HG03045 (cell line): ENCODE measurements around the gene NTM.
"Not testable (repeated sequence)": the region's sequence is repeated elsewhere in the genome, so short reads cannot be mapped to it uniquely, and the experiment has no call there.

Source experiments
- ATAC-seq: cut with Tn5 transposase; IDR thresholded peaks from one replicate; pipeline ENCODE4 v1.9.1; 2021; ENCODE audit warnings: mild to moderate bottlenecking, moderate library complexity; ENCODE audit not compliant: unreplicated experiment

Gene NTM

GRCh38 chr11:132349811-132350733 lies 979.7 kb downstream of the NTM start:
- no peak for ATAC-seq

- no peak for ATAC-seq
Measured at GRCh38 chr11:132351050-132351449, 980.6 kb downstream of the NTM start.

- no peak for ATAC-seq
Measured at GRCh38 chr11:132352497-132352896, 982.1 kb downstream of the NTM start.

- no peak for ATAC-seq
Measured at GRCh38 chr11:132353255-132353654, 982.8 kb downstream of the NTM start.

DNA sequence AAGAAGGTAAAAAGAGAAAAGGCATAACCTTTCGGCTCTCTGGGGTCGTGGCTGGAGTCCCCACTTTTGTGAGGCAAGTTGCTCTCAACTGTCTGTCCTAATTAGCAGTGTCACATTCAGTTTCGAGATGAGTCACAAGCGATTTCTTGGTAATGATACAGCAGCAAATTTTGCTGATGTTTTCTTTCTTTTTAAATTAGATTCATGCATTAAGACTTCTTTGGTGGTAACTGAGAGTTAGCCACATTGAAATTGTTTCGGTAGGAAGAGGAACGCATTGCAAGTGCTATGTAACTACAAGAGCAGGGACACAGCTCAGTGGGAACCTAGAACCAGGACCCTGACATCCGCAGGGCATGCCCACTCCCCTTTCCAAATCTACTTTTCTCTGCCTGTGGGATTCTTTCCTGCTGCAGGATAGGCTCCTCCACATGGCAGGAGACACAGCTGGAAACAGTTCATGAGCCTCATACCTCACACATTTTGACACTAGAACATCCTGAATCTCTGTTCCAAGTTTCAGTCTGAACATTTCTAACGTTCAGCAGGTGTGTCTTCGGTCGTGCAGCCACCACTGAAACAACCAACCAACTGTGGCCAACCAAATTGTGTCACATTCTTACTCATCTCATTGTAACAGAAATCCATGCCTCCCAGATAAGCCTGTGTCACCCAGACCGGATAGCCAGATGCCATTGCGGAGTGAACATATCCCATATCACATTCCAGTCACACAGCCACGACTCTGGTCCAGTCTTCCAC lies 987.6 kb downstream of the NTM start:
- peak; percentile 74 for ATAC-seq

GRCh38 chr11:132358573-132358953 lies 988.1 kb downstream of the NTM start:
- peak; percentile 37 for ATAC-seq

DNA sequence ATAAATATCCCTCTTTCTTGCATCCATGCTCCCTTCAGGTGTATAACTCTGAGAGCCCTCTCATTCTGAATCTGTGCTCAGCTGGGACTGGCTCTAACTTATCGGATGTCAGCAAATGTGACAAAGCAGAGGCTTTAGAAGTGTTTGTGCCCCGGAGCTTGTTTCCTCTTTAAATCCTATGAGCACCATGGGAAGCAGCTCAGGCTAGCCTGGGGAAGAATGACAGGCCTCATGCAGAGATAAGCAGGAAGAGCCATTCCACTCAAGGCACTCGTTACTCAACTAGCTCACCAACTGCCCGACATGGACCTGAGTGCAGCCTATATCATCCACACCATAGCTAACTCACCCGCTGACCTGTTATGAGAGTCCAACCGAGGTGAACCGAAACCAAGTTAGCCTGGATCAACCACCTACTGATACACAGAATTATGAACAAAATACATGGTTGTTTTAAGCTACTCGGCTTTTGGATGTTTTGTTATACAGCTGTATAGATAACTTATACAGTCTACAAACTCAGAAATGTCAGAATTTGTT lies 990.7 kb downstream of the NTM start:
- no peak for ATAC-seq

DNA sequence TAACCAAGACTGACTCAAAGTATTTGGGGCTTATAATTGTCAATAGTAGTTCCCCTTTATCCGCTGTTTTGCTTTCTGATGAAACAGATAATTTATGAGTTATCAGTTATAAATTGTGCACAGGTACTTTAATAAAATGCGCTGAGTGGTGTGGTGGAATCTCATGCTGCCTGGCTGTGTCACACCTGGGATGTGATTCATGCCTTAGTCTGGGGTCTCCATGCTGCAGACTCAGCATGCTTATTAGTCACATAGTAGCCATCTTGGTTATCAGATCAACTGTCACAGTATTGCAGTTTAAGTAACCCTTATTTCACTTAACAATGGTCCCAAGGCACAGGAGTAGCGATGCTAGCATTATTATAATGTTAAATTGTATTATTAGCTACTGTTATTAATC lies 995.2 kb downstream of the NTM start:
- ATAC-seq = no peak

DNA sequence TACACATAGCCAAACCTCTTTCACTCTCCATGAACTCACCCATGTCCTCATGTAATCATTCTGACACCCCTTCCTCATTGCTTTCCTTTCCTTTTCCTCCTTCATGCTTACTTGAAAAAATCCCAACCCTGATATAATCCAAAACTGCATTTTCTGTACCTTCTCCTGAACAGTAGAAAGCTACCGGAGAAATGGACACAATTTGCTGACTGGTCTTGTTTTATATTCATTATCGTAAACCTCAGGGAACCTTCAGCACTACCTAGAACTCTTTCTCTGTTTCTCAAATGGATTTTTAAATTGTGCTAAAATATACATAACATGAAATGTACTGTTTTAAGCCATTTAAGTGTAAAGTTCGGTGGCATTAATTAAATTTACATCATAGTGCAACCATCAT lies 996.9 kb downstream of the NTM start:
- no peak for ATAC-seq

DNA sequence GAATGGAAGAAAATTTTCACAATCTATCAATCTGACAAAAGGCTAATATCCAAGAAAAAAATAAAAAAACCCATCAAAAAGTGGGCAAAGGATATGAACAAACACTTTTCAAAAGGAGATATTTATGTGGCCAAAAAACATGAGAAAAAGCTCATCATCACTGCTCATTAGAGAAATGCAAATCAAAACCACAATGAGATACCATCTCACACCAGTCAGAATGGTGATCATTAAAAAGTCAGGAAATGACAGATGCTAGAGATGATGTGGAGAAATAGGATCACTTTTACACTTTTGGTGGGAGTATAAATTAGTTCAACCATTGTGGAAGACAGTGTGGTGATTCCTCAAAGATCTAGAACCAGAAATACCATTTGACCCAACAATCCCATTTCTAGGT lies 999.7 kb downstream of the NTM start:
- ATAC-seq = not testable (repeated sequence)

DNA sequence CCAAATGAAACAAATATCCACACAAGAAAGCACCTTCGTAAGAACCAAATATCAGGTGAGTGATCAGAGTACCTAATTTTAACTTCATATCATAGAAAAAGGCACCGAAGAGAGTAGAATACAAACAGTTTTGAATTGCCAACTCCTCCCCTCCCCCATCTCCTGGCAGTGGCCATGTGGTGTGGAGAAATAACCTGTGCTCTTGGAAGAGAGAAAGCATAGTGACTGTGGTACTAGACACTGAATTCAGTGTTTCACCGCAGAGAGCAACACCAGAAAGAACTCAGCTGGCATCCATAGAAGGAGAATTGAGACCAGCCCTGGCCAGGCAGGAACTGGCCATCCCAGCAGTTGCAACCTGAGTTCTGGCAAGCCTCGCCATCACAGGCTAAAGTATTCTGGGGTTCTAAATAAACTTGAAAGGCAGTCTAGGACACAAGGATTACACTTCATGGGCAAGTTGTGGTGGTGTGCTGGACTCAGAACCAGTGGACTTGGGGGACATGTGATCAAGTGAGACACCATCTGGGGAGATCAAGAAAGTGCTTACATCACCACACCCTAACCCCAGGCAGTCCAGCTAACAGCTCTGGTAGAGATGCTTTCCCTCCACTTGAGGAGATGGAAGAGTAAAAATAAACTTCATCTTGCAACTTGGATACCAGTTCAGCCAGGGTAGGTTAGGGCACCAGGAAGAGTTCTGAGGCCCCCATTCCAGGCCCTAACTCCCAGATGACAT lies 1003.2 kb downstream of the NTM start:
- no peak for ATAC-seq

- no peak for ATAC-seq
Measured at GRCh38 chr11:132379540-132379939, 1009.1 kb downstream of the NTM start.
